ENCODE results near the gene CDCP1.

DNA sequence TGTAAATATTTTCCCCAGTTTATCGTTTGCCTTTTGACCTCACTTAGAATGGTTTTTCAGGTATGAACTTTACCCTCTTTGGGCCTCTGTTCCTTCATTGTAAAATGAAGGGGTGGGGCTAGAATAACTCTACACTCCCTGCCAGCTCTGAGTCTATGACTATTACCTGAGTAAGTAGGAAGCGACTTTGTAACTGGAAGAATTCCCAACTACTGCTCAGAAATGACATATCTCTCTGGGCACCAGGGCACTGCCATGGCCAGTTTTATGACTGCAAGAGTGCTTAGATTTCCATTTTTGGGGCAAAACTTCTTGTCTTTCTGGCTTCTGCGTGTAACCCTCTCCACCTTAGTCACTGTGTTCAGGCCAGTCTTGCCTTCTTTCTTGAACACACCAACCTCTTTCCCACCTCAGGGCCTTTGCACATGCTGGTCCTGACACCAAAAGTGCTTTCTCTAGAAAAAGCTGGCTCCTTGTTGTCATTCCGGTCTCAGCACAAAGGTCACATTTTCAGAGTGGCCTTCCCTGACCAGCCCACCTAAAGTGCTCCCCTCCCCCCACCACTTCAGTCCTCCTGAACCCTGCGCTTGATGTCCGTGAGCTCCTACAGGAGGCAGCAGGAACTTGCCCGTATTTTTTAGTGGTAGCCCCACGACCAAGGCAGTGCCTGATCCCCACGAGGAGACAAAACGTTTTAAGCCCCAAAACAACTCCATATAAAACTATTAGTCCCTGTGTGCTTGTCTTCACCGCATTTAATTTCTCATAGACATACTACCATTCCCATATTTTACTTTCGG is 25.6 kb downstream of the CDCP1 start:
- TF ChIP-seq GATA2 (IDR thresholded peaks at IDR 0.05; ENCODE audit: low read depth, low read length) (no peak), GATA3 (IDR thresholded peaks at IDR 0.05; ENCODE audit: low read depth, low read length) (no peak)

Data from SH-SY5Y (cell line).